Astrocyte (in vitro differentiated cells and primary cell): ENCODE data around the gene RAB3B. TPM values are rescaled to one million over a fixed set of nuclear protein-coding genes. Genes with fewer than 3 reads are reported as not detected.
A peak's percentile ranks its signal among the peaks of the same experiment; 100 is the strongest.

ENCODE experiments used
- DNase-seq: peaks from one replicate; pipeline ENCODE4 v3.0.0-alpha.2; 2010; ENCODE audit warnings: low read depth
- FAIRE-seq: peaks from 2 replicates; lab custom pipeline; 2011; peaks lifted over from hg19 to GRCh38; lab: Jason Lieb, UNC
- H2AFZ ChIP-seq: 2 replicates; pipeline ENCODE4 v1.6.0; 2012; ENCODE audit warnings: low read depth, low read length, inconsistent platforms
- H3K27ac ChIP-seq: 2 replicates; pipeline ENCODE4 v1.5.1; 2011; ENCODE audit warnings: low read depth, low read length, inconsistent platforms
- H3K27me3 ChIP-seq: 2 replicates; pipeline ENCODE4 v1.6.0; 2011; ENCODE audit warnings: low read length, inconsistent platforms; ENCODE audit not compliant: insufficient read depth
- H3K36me3 ChIP-seq: 2 replicates; pipeline ENCODE4 v1.5.1; 2011; ENCODE audit warnings: low read length, inconsistent platforms; ENCODE audit not compliant: insufficient read depth
- H3K4me1 ChIP-seq: 2 replicates; pipeline ENCODE4 v1.5.1; 2011; ENCODE audit warnings: low read length, inconsistent platforms; ENCODE audit not compliant: insufficient read depth
- H3K4me2 ChIP-seq: 2 replicates; pipeline ENCODE4 v1.6.0; 2012; ENCODE audit warnings: low read length, inconsistent platforms
- H3K4me3 ChIP-seq: 2 replicates; pipeline ENCODE4 v1.5.1; 2011; ENCODE audit warnings: low read depth, mild to moderate bottlenecking, low read length, inconsistent platforms; ENCODE audit not compliant: insufficient read depth
- H3K79me2 ChIP-seq: 2 replicates; pipeline ENCODE4 v1.6.0; 2012; ENCODE audit warnings: mild to moderate bottlenecking, low read length, inconsistent platforms; ENCODE audit not compliant: insufficient read depth
- H3K9ac ChIP-seq: 2 replicates; pipeline ENCODE4 v1.6.0; 2012; ENCODE audit warnings: mild to moderate bottlenecking, low read length, inconsistent platforms
- H3K9me3 ChIP-seq: 2 replicates; pipeline ENCODE4 v1.5.1; 2012; ENCODE audit warnings: low read depth, mild to moderate bottlenecking, low read length, inconsistent platforms; ENCODE audit not compliant: insufficient read depth
- H4K20me1 ChIP-seq: 2 replicates; pipeline ENCODE4 v1.6.0; 2012; ENCODE audit warnings: low read length, inconsistent platforms; ENCODE audit not compliant: insufficient read depth
- H3K27ac Mint-ChIP-seq: one replicate; pipeline ENCODE4 v1.8.0; 2021; ENCODE audit warnings: mild to moderate bottlenecking, mixed read lengths; ENCODE audit not compliant: unreplicated experiment
- H3K27me3 Mint-ChIP-seq: one replicate; pipeline ENCODE4 v1.8.0; 2021; ENCODE audit warnings: low read depth, mixed read lengths; ENCODE audit not compliant: unreplicated experiment
- H3K36me3 Mint-ChIP-seq: one replicate; pipeline ENCODE4 v1.8.0; 2021; ENCODE audit warnings: low read depth, mixed read lengths; ENCODE audit not compliant: unreplicated experiment
- H3K4me1 Mint-ChIP-seq: one replicate; pipeline ENCODE4 v1.8.0; 2021; ENCODE audit warnings: low read depth, mixed read lengths; ENCODE audit not compliant: unreplicated experiment
- H3K4me3 Mint-ChIP-seq: one replicate; pipeline ENCODE4 v1.8.0; 2021; ENCODE audit warnings: mild to moderate bottlenecking, moderate library complexity, mixed read lengths; ENCODE audit not compliant: unreplicated experiment
- H3K9me3 Mint-ChIP-seq: one replicate; pipeline ENCODE4 v1.8.0; 2021; ENCODE audit warnings: mild to moderate bottlenecking, mixed read lengths; ENCODE audit not compliant: unreplicated experiment
- CTCF ChIP-seq: IDR thresholded peaks from 2 replicates; pipeline ENCODE4 v1.5.1; 2011; ENCODE audit warnings: low read depth, mild to moderate bottlenecking, inconsistent platforms, low read length, moderate library complexity; ENCODE audit not compliant: insufficient read depth
- EZH2 ChIP-seq: IDR thresholded peaks from 2 replicates; pipeline ENCODE4 v1.6.1; 2012; ENCODE audit warnings: mild to moderate bottlenecking, low read length, inconsistent platforms; ENCODE audit not compliant: insufficient read depth
- total RNA-seq: library from RNA; stranded (reverse); gene quantifications from 2 replicates; pipeline ENCODE4 v1.2.1, GENCODE V29; 2021

The RAB3B gene
- total RNA-seq, 1 donor from 2014 or later, result 49.2 TPM

GRCh38 chr1:52034050-52034384 is 43.5 kb upstream of the RAB3B start:
- peaks cover 36% of the 10 kb centered on the region for H3K79me2 ChIP-seq
- Mint-ChIP-seq H3K27me3 (no peaks in the 10 kb centered on the region), H3K9me3 (no peaks in the 10 kb centered on the region), H3K4me3 (peak overlapping the region; percentile 91), H3K36me3 (peaks cover 3% of the 10 kb centered on the region), H3K27ac (peak overlapping the region; percentile 86), H3K4me1 (peaks cover 17% of the 10 kb centered on the region)
- DNase-seq (no peak), FAIRE-seq (no peak)
- peak overlapping the region; percentile 91 for H3K4me2 ChIP-seq
- H4K20me1 ChIP-seq, result peaks cover 23% of the 10 kb centered on the region
- H3K9me3 ChIP-seq, result no peaks in the 10 kb centered on the region
- H3K36me3 ChIP-seq, result peaks cover 6% of the 10 kb centered on the region
- H3K4me3 ChIP-seq, result peak overlapping the region; percentile 82
- H3K27me3 ChIP-seq, result no peaks in the 10 kb centered on the region
- peak overlapping the region; percentile 91 for H3K27ac ChIP-seq
- H2AFZ ChIP-seq, result peak overlapping the region; percentile 92
- H3K9ac ChIP-seq, result peak overlapping the region; percentile 93
- TF ChIP-seq EZH2 (no peak), CTCF (no peak)
- peaks cover 7% of the 10 kb centered on the region for H3K4me1 ChIP-seq

GRCh38 chr1:52033190-52034049 is 42.9 kb upstream of the RAB3B start, which contains the start of gene KTI12:
KTI12 (minus strand) TSS chr1:52033810; CDS start chr1:52033761, 49 bp downstream.
- Histone ChIP-seq H2AFZ (peak within 1 kb of the TSS; percentile 92), H3K79me2 (peaks cover 36% of the 10 kb centered on the region), H3K4me2 (peak within 1 kb of the TSS; percentile 91), H3K9ac (peak within 1 kb of the TSS; percentile 93), H3K27me3 (no peaks in the 10 kb centered on the region), H3K4me1 (peaks cover 7% of the 10 kb centered on the region), H3K36me3 (peaks cover 6% of the 10 kb centered on the region), H3K4me3 (peak within 1 kb of the TSS; percentile 82), H4K20me1 (peaks cover 23% of the 10 kb centered on the region), H3K9me3 (no peaks in the 10 kb centered on the region), H3K27ac (peak within 1 kb of the TSS; percentile 91)
- Mint-ChIP-seq H3K36me3 (peaks cover 3% of the 10 kb centered on the region), H3K9me3 (no peaks in the 10 kb centered on the region), H3K4me1 (peaks cover 17% of the 10 kb centered on the region), H3K27ac (peak within 1 kb of the TSS; percentile 86), H3K4me3 (peak within 1 kb of the TSS; percentile 91), H3K27me3 (no peaks in the 10 kb centered on the region)
- DNase-seq (peak; percentile 89), FAIRE-seq (no peak)
- no peak for TF ChIP-seq CTCF
- no peak for TF ChIP-seq EZH2

- peak; percentile 57 for DNase-seq
- Mint-ChIP-seq H3K27ac (peak overlapping the region; percentile 86), H3K27me3 (no peaks in the 10 kb centered on the region), H3K9me3 (no peaks in the 10 kb centered on the region), H3K4me1 (peaks cover 17% of the 10 kb centered on the region), H3K4me3 (peak overlapping the region; percentile 91), H3K36me3 (peaks cover 3% of the 10 kb centered on the region)
- H3K27ac ChIP-seq, result peak overlapping the region; percentile 91
- H3K9ac ChIP-seq, result peak overlapping the region; percentile 93
- H3K36me3 ChIP-seq, result peaks cover 3% of the 10 kb centered on the region
- peaks cover 36% of the 10 kb centered on the region for H3K79me2 ChIP-seq
- no peaks in the 10 kb centered on the region for H3K27me3 ChIP-seq
- TF ChIP-seq EZH2, result no peak
- H3K9me3 ChIP-seq, result no peaks in the 10 kb centered on the region
- peak overlapping the region; percentile 92 for H2AFZ ChIP-seq
- H4K20me1 ChIP-seq, result peaks cover 23% of the 10 kb centered on the region
- peak overlapping the region; percentile 82 for H3K4me3 ChIP-seq
- FAIRE-seq, result no peak
- H3K4me1 ChIP-seq, result peaks cover 7% of the 10 kb centered on the region
- peak overlapping the region; percentile 91 for H3K4me2 ChIP-seq
Observed at GRCh38 chr1:52032785-52033131, 42.3 kb upstream of the RAB3B start.
